OCI-LY1 (cell line): ENCODE data around the gene TAF4.

Experiments used
- H2AFZ ChIP-seq: fragments of 200-600 bp; sonication (generic), shearing (Covaris generic); 2 replicates; pipeline ENCODE4 v1.6.0; 2014; ENCODE audit warnings: antibody characterized with exemption, mild to moderate bottlenecking, low read length
- H3F3A ChIP-seq: fragments of 200-600 bp; sonication (generic), shearing (Covaris generic); 2 replicates; pipeline ENCODE4 v1.6.0; 2014; ENCODE audit warnings: mild to moderate bottlenecking, antibody characterized with exemption, low read length, moderate library complexity; ENCODE audit not compliant: insufficient read depth
- H3K27ac ChIP-seq: fragments of 200-600 bp; sonication (generic); 2 replicates; pipeline ENCODE4 v1.5.1; 2014; ENCODE audit warnings: low read length, mixed run types, mild to moderate bottlenecking, low read depth; ENCODE audit not compliant: poor library complexity, severe bottlenecking
- H3K27me3 ChIP-seq: fragments of 200-600 bp; sonication (generic); 2 replicates; pipeline ENCODE4 v1.6.0; 2014; ENCODE audit warnings: antibody characterized with exemption, mild to moderate bottlenecking, low read length, moderate library complexity; ENCODE audit not compliant: insufficient read depth
- H3K36me3 ChIP-seq: fragments of 200-600 bp; sonication (generic); 2 replicates; pipeline ENCODE4 v1.6.1; 2014; ENCODE audit warnings: mild to moderate bottlenecking, antibody characterized with exemption, low read length, moderate library complexity, mixed read lengths; ENCODE audit not compliant: insufficient read depth
- H3K4me1 ChIP-seq: fragments of 200-600 bp; sonication (generic); 2 replicates; pipeline ENCODE4 v1.5.1; 2014; ENCODE audit warnings: mild to moderate bottlenecking, low read length, moderate library complexity; ENCODE audit not compliant: insufficient read depth, severe bottlenecking
- H3K4me2 ChIP-seq: fragments of 200-600 bp; sonication (generic), shearing (Covaris generic); 2 replicates; pipeline ENCODE4 v1.6.1; 2014; ENCODE audit warnings: low read length
- H3K4me3 ChIP-seq: fragments of 200-600 bp; sonication (generic); 2 replicates; pipeline ENCODE4 v1.5.1; 2014; ENCODE audit warnings: low read length, low read depth, mild to moderate bottlenecking, mixed read lengths; ENCODE audit not compliant: poor library complexity, severe bottlenecking
- H3K79me2 ChIP-seq: fragments of 200-600 bp; shearing (Covaris generic); 2 replicates; pipeline ENCODE4 v1.6.1; 2016; ENCODE audit warnings: mixed run types, low read length, mixed read lengths; ENCODE audit not compliant: insufficient read depth
- H3K9ac ChIP-seq: fragments of 200-600 bp; sonication (generic), shearing (Covaris generic); 2 replicates; pipeline ENCODE4 v1.6.1; 2014; ENCODE audit warnings: mild to moderate bottlenecking, low read length, mixed read lengths
- H3K9me2 ChIP-seq: fragments of 200-600 bp; sonication (generic), shearing (Covaris generic); 2 replicates; pipeline ENCODE4 v1.6.1; 2014; ENCODE audit warnings: low read depth, mild to moderate bottlenecking, low read length, mixed read lengths
- H3K9me3 ChIP-seq: fragments of 200-600 bp; shearing (Covaris generic); 2 replicates; pipeline ENCODE4 v1.6.1; 2014; ENCODE audit warnings: low read length, mixed read lengths
- H4K20me1 ChIP-seq: fragments of 200-600 bp; sonication (generic), shearing (Covaris generic); 2 replicates; pipeline ENCODE4 v1.6.0; 2016; ENCODE audit warnings: mild to moderate bottlenecking, low read length; ENCODE audit not compliant: insufficient read depth
- EZH2 ChIP-seq: fragments of 200-600 bp; sonication (generic), shearing (Covaris generic); IDR thresholded peaks from 2 replicates; pipeline ENCODE4 v1.8.0; 2017; ENCODE audit warnings: borderline replicate concordance, mixed run types, mild to moderate bottlenecking, antibody characterized with exemption, low read length, moderate library complexity, mixed read lengths
- TF ChIP-seq, protein P1 (sequence below): fragments of 200-600 bp; sonication (generic), shearing (Covaris generic); IDR thresholded peaks from 2 replicates; pipeline ENCODE4 v1.5.1; 2017; ENCODE audit warnings: mild to moderate bottlenecking, antibody characterized with exemption, low read length, moderate library complexity, mixed read lengths

TAF4 gene

DNA sequence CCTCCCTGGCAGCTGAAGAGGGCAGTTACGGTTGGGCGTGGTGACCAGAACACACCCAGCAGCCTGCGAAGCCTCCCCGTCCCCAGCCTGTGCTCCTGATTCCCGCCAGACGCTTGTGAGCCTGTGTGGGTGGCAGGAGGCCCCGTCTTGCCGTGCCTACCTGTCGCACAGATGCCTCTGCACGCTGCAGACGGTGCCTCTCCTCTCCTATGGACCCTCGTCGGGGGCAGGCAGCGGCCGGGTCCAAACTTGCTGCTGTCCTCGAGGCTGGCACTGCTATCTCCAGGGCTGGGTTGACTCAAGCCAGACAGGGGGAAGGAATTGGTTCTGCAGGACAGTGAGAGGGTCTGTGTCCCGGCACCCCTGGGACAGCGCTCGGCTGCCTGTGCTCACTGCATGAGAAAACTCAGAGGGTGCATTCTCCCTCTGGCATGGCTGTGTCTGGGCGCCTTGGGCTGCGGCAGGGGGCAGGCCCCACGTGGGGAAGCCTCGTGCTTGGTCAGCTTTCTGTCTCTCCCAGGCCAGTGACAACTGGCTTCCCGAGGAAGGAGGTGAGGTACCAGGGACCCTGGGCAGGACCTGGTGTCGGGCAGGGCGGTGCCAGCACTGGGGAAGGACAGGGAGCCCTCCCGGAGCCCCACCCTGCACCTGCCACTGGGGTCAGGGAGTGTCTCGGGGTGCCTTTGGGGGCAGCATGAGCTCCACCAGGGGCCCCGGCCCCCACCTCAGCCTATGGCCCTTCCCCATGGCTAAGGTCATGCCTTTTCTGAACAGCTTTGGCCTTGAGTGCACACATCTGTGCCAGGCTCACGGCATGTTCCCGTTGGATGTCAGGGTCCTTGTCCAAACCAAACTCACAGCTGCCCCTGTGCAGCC, 127.5 kb downstream of the TAF4 start:
- Histone ChIP-seq H3K79me2 (no peaks in the 10 kb centered on the region), H3K9ac (no peak overlapping the region), H3K36me3 (no peaks in the 10 kb centered on the region), H3K4me3 (no peak overlapping the region), H3K9me2 (no peaks in the 10 kb centered on the region), H3K4me2 (no peak overlapping the region), H2AFZ (no peak overlapping the region), H3K9me3 (no peaks in the 10 kb centered on the region), H4K20me1 (no peaks in the 10 kb centered on the region), H3K4me1 (no peaks in the 10 kb centered on the region), H3F3A (no peaks in the 10 kb centered on the region), H3K27ac (no peak overlapping the region), H3K27me3 (no peaks in the 10 kb centered on the region; the same call in 1 of the 2 replicates)
- TF ChIP-seq EZH2, result no peak
- TF ChIP-seq, protein P1, sequence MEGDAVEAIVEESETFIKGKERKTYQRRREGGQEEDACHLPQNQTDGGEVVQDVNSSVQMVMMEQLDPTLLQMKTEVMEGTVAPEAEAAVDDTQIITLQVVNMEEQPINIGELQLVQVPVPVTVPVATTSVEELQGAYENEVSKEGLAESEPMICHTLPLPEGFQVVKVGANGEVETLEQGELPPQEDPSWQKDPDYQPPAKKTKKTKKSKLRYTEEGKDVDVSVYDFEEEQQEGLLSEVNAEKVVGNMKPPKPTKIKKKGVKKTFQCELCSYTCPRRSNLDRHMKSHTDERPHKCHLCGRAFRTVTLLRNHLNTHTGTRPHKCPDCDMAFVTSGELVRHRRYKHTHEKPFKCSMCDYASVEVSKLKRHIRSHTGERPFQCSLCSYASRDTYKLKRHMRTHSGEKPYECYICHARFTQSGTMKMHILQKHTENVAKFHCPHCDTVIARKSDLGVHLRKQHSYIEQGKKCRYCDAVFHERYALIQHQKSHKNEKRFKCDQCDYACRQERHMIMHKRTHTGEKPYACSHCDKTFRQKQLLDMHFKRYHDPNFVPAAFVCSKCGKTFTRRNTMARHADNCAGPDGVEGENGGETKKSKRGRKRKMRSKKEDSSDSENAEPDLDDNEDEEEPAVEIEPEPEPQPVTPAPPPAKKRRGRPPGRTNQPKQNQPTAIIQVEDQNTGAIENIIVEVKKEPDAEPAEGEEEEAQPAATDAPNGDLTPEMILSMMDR, result no peak

DNA sequence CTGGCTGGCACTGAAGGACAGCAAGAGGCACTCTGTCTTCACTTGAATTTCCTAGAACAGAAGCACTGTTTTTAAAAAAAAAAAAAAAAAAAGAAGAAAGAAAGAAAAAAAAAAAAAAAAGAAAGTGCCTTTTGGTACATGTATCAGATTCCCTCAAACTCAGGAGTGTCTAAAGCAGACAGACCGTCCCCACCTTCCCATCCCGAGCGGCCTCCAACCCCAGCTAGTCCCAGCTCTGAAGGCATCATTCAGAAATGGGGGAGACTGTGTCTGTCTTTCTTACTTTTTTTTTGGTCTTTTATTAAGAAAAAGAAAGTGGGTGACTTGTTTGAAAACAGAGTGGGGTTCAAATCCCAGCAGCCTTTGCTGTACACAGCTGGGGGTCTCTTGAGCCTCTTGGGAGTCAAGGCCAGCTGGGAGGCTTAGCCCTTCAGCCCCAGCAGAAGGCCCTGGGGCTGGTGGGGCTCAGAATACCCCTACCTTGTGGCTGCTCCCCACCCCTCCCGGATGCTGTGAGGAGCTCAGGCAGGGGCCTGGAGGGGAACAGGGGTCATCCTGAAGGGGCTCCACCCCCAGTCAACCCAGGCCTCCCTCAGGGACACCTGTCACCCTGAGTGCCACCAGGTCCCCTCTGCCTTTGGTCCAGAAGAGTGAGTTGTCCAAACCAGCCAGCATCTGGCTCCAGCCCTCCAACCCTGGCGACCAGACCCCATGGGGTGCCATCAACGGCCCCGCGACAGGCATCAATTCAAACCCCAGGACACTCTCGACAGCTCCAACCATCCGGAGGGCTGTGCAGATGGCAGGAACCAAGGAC, 128.3 kb downstream of the TAF4 start:
- Histone ChIP-seq H3K27me3 (no peaks in the 10 kb centered on the region; the same call in 1 of the 2 replicates), H3K36me3 (no peaks in the 10 kb centered on the region)

DNA sequence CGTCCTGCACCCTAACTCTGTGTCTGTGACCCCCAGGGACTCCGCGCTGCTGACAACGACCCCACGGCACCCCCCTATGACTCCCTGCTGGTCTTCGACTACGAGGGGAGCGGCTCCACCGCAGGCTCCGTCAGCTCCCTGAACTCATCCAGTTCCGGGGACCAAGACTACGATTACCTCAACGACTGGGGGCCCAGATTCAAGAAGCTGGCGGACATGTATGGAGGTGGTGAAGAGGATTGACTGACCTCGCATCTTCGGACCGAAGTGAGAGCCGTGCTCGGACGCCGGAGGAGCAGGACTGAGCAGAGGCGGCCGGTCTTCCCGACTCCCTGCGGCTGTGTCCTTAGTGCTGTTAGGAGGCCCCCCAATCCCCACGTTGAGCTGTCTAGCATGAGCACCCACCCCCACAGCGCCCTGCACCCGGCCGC, 129.0 kb downstream of the TAF4 start:
- no peak overlapping the region for H2AFZ ChIP-seq
- no peak overlapping the region for H3K4me3 ChIP-seq
- H3K79me2 ChIP-seq, result no peaks in the 10 kb centered on the region
- no peaks in the 10 kb centered on the region for H3K36me3 ChIP-seq
- no peak overlapping the region for H3K4me2 ChIP-seq
- H4K20me1 ChIP-seq, result no peaks in the 10 kb centered on the region
- peaks cover 2% of the 10 kb centered on the region; the same call in 1 of the 2 replicates for H3K27me3 ChIP-seq
- H3K27ac ChIP-seq, result no peak overlapping the region
- no peaks in the 10 kb centered on the region for H3K9me2 ChIP-seq
- no peaks in the 10 kb centered on the region for H3K9me3 ChIP-seq
- H3K4me1 ChIP-seq, result no peaks in the 10 kb centered on the region
- H3K9ac ChIP-seq, result no peak overlapping the region
- H3F3A ChIP-seq, result no peaks in the 10 kb centered on the region
- no peak for TF ChIP-seq EZH2
- TF ChIP-seq, protein P1, result no peak

More for the DNA sequence above, 128.3 kb downstream of the TAF4 start:
- H3K9ac ChIP-seq, result no peak overlapping the region
- H3F3A ChIP-seq, result no peaks in the 10 kb centered on the region
- H3K9me3 ChIP-seq, result no peaks in the 10 kb centered on the region
- H3K27ac ChIP-seq, result no peak overlapping the region
- TF ChIP-seq EZH2, result no peak
- TF ChIP-seq, protein P1, result no peak
- no peak overlapping the region for H3K4me3 ChIP-seq
- H3K9me2 ChIP-seq, result no peaks in the 10 kb centered on the region
- no peak overlapping the region for H2AFZ ChIP-seq
- H4K20me1 ChIP-seq, result no peaks in the 10 kb centered on the region
- no peaks in the 10 kb centered on the region for H3K4me1 ChIP-seq
- H3K79me2 ChIP-seq, result no peaks in the 10 kb centered on the region
- no peak overlapping the region for H3K4me2 ChIP-seq
